Heart left ventricle (tissue), 13 donors: ENCODE data around the gene SERPINA1.

ENCODE experiments used
- POLR2A ChIP-seq, 2 donors: fragments of 450-650 bp; IDR thresholded peaks; one replicate each; pipeline ENCODE4 v1.6.1; 2017; ENCODE audit warnings: antibody characterized with exemption in 2 of 2, mild to moderate bottlenecking in 2 of 2, moderate library complexity in 2 of 2
- TF ChIP-seq, protein P1 (sequence below), 12 donors: fragments of 200-600 bp; sonication (generic) in 4 of 12; IDR thresholded peaks; one replicate each; pipeline versions ENCODE4 v1.5.0 to v1.8.0; 2018 to 2022; ENCODE audit warnings: antibody characterized with exemption in 12 of 12, mild to moderate bottlenecking in 5 of 12
- donor health status: ischemic (EF 13 %, LVEDD 7.1; RV severe dilation, severe dysfunction).
- donor health status: DM: no; HTN: yes; CAD: no.
- donor health status: DM: no; HTN: no; CAD: no.
- donor health status: ischemic (EF 25% LVEDD 6.9; RV normal size, moderate dysfunction).
- donor health status: ischemic (EF 25% LVEDD 5.7; RV mildly dilated, moderate dysfunction).
- donor health status: ischemic (EF 35%, LVEDD 5.7; RV mildly dilated, moderate dysfunction).
- donor health status: nonischemic (EF 11% LVEDD 7.7; RV severe dilation, severe dysfunction).
- donor health status: DM: yes; HTN: yes; CAD: no.
- donor health status: PGD.
- donor health status: ischemic (EF 29% LVEDD 5.4; RV normal size, mild dysfunction).
- donor health status: nonischemic (EF 23%, LVEDD 6.1; RV moderate dilation, normal function).

DNA sequence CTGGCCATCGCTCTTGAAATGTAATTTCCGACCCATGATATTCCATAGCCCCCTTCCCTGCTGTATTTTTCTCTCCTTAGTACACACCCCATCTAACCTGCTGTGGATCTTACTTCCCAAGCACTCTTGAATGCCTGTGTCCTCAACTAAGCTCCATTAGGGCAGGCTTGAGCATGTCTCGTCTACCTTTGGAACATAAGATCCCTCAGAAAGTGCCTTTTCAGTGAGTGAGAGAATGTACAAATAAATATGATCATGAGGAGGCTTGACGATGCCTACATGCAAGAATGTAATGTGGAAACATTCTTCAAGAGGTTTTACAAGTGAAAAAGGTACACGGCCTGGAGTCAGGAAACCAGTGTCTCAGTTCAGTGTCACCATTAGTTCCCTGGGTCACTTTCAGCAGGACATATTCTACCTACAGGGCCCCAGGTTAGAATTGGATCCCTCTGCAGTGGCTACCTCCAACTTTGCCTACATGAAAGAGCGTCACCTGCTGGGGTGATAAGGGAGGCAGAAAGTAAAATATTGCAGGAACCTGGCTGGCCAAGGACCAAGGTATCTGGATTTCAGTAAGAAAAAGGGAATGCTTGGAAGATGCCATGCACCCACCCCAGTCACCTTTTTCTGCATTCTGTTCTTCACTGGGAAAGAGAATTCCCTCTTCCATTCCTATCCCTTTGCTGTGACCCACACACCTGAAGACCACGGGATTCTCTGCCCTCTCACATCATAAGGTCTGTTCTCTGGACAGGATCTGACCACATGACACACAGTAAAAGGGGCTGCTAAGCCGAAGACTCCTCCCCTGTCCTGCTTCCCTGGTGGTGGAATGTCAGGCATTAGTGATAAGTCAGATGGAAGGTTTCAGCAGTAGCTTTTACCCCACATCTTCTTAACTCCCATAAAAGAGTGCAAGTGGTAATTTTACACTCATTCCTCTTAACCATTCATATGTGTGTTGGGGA lies 24.6 kb upstream of the SERPINA1 start:
- TF ChIP-seq, protein P1, sequence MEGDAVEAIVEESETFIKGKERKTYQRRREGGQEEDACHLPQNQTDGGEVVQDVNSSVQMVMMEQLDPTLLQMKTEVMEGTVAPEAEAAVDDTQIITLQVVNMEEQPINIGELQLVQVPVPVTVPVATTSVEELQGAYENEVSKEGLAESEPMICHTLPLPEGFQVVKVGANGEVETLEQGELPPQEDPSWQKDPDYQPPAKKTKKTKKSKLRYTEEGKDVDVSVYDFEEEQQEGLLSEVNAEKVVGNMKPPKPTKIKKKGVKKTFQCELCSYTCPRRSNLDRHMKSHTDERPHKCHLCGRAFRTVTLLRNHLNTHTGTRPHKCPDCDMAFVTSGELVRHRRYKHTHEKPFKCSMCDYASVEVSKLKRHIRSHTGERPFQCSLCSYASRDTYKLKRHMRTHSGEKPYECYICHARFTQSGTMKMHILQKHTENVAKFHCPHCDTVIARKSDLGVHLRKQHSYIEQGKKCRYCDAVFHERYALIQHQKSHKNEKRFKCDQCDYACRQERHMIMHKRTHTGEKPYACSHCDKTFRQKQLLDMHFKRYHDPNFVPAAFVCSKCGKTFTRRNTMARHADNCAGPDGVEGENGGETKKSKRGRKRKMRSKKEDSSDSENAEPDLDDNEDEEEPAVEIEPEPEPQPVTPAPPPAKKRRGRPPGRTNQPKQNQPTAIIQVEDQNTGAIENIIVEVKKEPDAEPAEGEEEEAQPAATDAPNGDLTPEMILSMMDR (IDR thresholded peaks at IDR 0.05) = no peak
- no peak for TF ChIP-seq POLR2A (IDR thresholded peaks at IDR 0.05)
